Measurements from ENCODE around the gene SNRNP70.

DNA sequence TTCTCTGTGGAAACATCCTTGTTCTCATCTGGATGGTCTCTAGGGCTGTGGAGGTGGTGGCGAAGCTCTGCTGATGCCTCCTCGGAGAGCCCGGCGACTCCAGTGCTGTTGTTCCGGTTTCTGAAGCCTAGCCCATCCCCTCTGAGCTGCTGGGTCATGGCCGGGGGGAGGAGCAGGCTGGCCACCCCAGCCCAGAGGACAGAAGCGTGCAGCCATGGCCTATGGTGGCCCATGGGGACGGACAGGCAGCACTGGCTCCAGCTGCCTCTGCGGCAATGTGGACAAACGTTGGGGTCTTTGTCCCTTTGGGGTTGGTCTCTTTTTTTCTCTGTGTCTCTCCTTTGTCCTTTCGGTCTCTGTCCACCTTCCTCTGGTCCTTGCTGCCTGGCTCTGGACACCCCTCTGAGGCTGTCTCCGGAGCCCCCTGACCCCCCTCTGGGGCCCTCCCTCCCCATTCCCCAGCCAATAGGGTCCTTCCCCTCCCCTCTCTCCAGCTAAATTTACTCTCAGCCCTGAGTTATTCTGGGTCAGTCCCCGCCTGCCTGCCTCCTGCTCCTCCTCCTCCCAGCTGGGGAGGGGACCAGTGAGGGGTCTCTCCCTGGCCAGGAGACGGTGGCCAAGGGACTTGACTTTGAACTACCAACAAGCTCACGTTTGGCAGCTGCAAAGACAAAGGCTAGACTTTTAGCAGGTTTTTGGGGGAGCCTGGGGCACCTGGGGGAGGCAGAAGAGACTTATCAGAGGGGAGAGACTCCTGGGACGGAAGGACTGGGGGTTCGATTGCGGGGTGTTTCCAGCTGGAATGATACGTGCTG is 70.0 kb downstream of the SNRNP70 start, which contains the start of gene HRC:
- TF ChIP-seq, protein P1, sequence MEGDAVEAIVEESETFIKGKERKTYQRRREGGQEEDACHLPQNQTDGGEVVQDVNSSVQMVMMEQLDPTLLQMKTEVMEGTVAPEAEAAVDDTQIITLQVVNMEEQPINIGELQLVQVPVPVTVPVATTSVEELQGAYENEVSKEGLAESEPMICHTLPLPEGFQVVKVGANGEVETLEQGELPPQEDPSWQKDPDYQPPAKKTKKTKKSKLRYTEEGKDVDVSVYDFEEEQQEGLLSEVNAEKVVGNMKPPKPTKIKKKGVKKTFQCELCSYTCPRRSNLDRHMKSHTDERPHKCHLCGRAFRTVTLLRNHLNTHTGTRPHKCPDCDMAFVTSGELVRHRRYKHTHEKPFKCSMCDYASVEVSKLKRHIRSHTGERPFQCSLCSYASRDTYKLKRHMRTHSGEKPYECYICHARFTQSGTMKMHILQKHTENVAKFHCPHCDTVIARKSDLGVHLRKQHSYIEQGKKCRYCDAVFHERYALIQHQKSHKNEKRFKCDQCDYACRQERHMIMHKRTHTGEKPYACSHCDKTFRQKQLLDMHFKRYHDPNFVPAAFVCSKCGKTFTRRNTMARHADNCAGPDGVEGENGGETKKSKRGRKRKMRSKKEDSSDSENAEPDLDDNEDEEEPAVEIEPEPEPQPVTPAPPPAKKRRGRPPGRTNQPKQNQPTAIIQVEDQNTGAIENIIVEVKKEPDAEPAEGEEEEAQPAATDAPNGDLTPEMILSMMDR (IDR thresholded peaks at IDR 0.05): no peak
- no peak for TF ChIP-seq POLR2AphosphoS5 (IDR thresholded peaks at IDR 0.05)
